LHCN-M2 (cell line): ENCODE data around the gene PPIL4. TPM values are rescaled to one million over a fixed set of nuclear protein-coding genes. Genes with fewer than 3 reads are reported as not detected.

ENCODE experiments used
- DNase-seq: peaks from one replicate; pipeline ENCODE4 v3.0.0-alpha.2; 2012; ENCODE audit warnings: low read depth
- total RNA-seq: library from RNA; depleted of rRNA; stranded (reverse); fragments of >200 nt; gene quantifications from 2 replicates; pipeline ENCODE4 v1.2.3, GENCODE V29; 2014; rRNA removed

PPIL4 gene
- total RNA-seq, 1 experiment from 2014 or later = 34.8 TPM

- DNase-seq = peak; percentile 58
Measured at GRCh38 chr6:149459761-149460160, 86.1 kb downstream of the PPIL4 start.

DNA sequence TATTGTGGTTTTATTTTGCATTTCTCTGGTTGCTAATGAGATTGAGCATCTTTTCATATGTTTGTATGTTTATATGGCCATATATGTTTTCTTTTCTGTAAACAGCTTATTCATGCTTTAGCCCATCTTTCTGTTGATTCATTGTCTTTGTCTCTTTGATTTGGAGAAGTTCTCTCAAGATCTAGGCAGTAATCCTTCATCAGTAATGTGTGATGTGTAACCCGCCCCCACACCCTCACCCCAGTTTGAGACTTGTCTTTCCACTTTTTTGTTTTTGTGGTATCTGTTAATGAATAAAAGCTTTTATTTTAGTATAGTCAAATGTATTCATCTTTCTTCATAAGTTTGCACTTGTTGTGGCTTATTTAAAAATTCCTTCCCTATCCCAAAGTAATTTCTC lies 87.0 kb downstream of the PPIL4 start:
- no peak for DNase-seq

DNA sequence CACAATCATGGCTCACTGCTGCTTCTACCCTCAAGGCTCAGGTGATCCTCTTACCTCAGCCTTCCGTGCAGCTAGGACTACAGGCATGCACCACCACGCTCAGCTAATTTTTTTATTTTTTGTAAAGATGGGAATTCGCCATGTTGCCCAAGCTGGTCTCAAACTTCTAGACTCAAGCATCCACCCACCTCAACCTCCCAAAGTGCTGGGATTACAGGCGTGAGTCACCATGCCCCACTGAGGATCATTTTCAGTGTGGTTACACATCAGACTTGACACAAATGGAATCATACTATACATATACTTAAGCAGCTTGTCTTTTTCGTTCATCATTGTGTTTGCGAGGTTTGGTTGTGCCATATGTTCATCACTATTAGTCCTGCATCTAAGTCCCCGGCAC lies 87.6 kb downstream of the PPIL4 start:
- no peak for DNase-seq

- no peak for DNase-seq
Measured at GRCh38 chr6:149457316-149457884, 88.4 kb downstream of the PPIL4 start.

GRCh38 chr6:149456311-149457021 lies 89.4 kb downstream of the PPIL4 start:
- no peak for DNase-seq

GRCh38 chr6:149455031-149455732 lies 90.7 kb downstream of the PPIL4 start:
- no peak for DNase-seq

Other genes with a start within 250 kb of the PPIL4 start
- gene TAB2, start 228.3 kb downstream of the PPIL4 start, total RNA-seq = 18.1 and 23.1 TPM in 2 replicates
- gene SUMO4, start 145.8 kb downstream of the PPIL4 start, total RNA-seq = 0.34 and 2.1 TPM in 2 replicates
- gene ZC3H12D, start 61.0 kb downstream of the PPIL4 start, total RNA-seq = 0.06 TPM in 1 of 2 replicates, not detected in the other
- 47.9 and 54.2 TPM in 2 replicates for gene GINM1, start 20.3 kb upstream of the PPIL4 start, total RNA-seq
- 20.6 and 23.3 TPM in 2 replicates for gene KATNA1, start 102.7 kb upstream of the PPIL4 start, total RNA-seq
- 11.9 and 17.1 TPM in 2 replicates for gene LATS1, start 172.1 kb upstream of the PPIL4 start, total RNA-seq
- gene NUP43, start 200.5 kb upstream of the PPIL4 start, total RNA-seq = 57.9 and 76.0 TPM in 2 replicates
- gene PCMT1, start 203.7 kb upstream of the PPIL4 start, total RNA-seq = 134 and 163 TPM in 2 replicates